B cell (primary cell): ENCODE measurements around the gene LIN54.

Experiments used
- CTCF ChIP-seq: fragments of 200-600 bp; IDR thresholded peaks from one replicate; pipeline ENCODE4 v1.8.0; 2022; ENCODE audit warnings: antibody characterized with exemption, mild to moderate bottlenecking
- EZH2 ChIP-seq: IDR thresholded peaks from 2 replicates; pipeline ENCODE4 v1.6.1; 2012; ENCODE audit warnings: borderline replicate concordance, low read depth, mild to moderate bottlenecking, moderate library complexity, low read length; ENCODE audit not compliant: insufficient read depth, poor library complexity, severe bottlenecking

DNA sequence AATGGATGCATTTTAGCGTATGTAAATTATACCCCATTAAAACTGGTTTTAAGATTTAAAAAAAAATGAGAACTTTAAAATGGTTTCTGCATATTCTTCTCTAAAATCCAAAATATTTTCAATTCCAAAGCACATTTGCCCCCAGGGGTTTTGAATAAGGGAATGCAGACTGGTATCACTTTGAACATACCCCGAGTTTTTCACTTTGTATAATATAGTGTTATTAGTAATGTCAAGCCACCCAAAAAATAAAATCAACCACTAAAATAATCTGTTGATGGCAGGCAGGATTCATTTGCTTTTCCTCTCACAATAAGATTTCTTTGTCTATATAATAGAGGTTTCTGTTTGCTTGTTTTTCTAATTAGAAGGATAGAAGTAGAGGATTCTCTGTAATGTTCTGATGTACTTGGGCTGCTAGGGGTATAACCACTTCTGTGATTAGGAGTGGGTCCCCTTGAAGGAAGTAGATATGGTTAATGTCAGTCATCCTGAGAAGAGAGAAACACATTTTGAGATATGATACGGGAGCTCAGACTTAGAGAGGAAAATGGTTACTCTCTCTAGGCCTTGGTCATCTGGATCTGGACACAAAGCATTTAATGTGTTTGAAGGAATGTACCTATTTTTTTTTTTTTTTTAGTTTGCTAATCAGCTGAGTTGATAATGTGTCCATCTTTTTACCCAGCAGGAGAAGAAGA is 9.3 kb upstream of the LIN54 start:
- no peak for TF ChIP-seq CTCF
- no peak for TF ChIP-seq EZH2
